ENCODE results near the gene MAP3K3. TPM values are rescaled to one million over a fixed set of nuclear protein-coding genes. Genes with fewer than 3 reads are reported as not detected.

The MAP3K3 gene
- total and polyA plus RNA-seq, 9 of the 15 experiments (the other 6 are each of a cell fraction or from before 2014, with no cell fraction given): 0.69 to 16.5 (median 12.1) TPM

- TF ChIP-seq RREB1 (CRISPR knock-in tag; IDR thresholded peaks at IDR 0.05) (no peak), POLR2G (IDR thresholded peaks at IDR 0.05; ENCODE audit: low read depth, low read length) (no peak), NR1H2 (CRISPR knock-in tag; IDR thresholded peaks at IDR 0.05) (no peak), ID3 (CRISPR knock-in tag; IDR thresholded peaks at IDR 0.05) (no peak), ID3 (tag; IDR thresholded peaks at IDR 0.05) (no peak), THRAP3 (IDR thresholded peaks at IDR 0.05; ENCODE audit: borderline replicate concordance) (no peak), ESRRA (IDR thresholded peaks at IDR 0.05; ENCODE audit: borderline replicate concordance, low read depth) (no peak), SREBF2 (CRISPR knock-in tag; IDR thresholded peaks at IDR 0.05) (no peak)
- TF ChIP-seq, protein P1, sequence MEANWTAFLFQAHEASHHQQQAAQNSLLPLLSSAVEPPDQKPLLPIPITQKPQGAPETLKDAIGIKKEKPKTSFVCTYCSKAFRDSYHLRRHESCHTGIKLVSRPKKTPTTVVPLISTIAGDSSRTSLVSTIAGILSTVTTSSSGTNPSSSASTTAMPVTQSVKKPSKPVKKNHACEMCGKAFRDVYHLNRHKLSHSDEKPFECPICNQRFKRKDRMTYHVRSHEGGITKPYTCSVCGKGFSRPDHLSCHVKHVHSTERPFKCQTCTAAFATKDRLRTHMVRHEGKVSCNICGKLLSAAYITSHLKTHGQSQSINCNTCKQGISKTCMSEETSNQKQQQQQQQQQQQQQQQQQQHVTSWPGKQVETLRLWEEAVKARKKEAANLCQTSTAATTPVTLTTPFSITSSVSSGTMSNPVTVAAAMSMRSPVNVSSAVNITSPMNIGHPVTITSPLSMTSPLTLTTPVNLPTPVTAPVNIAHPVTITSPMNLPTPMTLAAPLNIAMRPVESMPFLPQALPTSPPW (CRISPR knock-in tag; IDR thresholded peaks at IDR 0.05): no peak
- TF ChIP-seq, protein P2, sequence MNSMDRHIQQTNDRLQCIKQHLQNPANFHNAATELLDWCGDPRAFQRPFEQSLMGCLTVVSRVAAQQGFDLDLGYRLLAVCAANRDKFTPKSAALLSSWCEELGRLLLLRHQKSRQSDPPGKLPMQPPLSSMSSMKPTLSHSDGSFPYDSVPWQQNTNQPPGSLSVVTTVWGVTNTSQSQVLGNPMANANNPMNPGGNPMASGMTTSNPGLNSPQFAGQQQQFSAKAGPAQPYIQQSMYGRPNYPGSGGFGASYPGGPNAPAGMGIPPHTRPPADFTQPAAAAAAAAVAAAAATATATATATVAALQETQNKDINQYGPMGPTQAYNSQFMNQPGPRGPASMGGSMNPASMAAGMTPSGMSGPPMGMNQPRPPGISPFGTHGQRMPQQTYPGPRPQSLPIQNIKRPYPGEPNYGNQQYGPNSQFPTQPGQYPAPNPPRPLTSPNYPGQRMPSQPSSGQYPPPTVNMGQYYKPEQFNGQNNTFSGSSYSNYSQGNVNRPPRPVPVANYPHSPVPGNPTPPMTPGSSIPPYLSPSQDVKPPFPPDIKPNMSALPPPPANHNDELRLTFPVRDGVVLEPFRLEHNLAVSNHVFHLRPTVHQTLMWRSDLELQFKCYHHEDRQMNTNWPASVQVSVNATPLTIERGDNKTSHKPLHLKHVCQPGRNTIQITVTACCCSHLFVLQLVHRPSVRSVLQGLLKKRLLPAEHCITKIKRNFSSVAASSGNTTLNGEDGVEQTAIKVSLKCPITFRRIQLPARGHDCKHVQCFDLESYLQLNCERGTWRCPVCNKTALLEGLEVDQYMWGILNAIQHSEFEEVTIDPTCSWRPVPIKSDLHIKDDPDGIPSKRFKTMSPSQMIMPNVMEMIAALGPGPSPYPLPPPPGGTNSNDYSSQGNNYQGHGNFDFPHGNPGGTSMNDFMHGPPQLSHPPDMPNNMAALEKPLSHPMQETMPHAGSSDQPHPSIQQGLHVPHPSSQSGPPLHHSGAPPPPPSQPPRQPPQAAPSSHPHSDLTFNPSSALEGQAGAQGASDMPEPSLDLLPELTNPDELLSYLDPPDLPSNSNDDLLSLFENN (IDR thresholded peaks at IDR 0.05; ENCODE audit: low read depth in 2 of 2, low read length in 2 of 2): no peak
These were observed 43.5 kb upstream of the MAP3K3 start (continued) for GRCh38 chr17:63578769-63579111.
